HepG2 (cell line): Measurements from ENCODE around the gene PLCB1. TPM values are rescaled to one million over a fixed set of nuclear protein-coding genes. Genes with fewer than 3 reads are reported as not detected.

ENCODE experiments used
- AHDC1 ChIP-seq: sonication (generic); formaldehyde crosslinking; IDR thresholded peaks from 2 replicates; pipeline ENCODE4 v1.5.1; 2020; ENCODE audit warnings: mild to moderate bottlenecking, missing genetic modification reagents, borderline replicate concordance
- BHLHE40 ChIP-seq: IDR thresholded peaks from 2 replicates; pipeline ENCODE4 v1.6.1; 2011; ENCODE audit warnings: low read length, improper control_type of control experiment
- EP300 ChIP-seq, 3 experiments: sonication (generic) in 1 of 3; formaldehyde crosslinking in 1 of 3; IDR thresholded peaks; 2 replicates each; pipeline versions ENCODE4 v1.5.1 to v1.6.1; 2011 to 2020; ENCODE audit warnings: low read depth in 2 of 3, low read length in 2 of 3, borderline replicate concordance in 1 of 3, improper control_type of control experiment in 1 of 3, mild to moderate bottlenecking in 1 of 3, missing genetic modification reagents in 1 of 3, moderate library complexity in 1 of 3
- HMG20A ChIP-seq: IDR thresholded peaks from 2 replicates; pipeline ENCODE4 v1.6.1; 2016; ENCODE audit warnings: borderline replicate concordance
- ISL2 ChIP-seq: sonication (generic); formaldehyde crosslinking; IDR thresholded peaks from 2 replicates; pipeline ENCODE4 v1.5.0; 2020; ENCODE audit warnings: missing genetic modification reagents
- MIXL1 ChIP-seq: IDR thresholded peaks from 2 replicates; pipeline ENCODE4 v1.6.1; 2016
- NR2F6 ChIP-seq, 2 experiments: IDR thresholded peaks; 2 replicates each; pipeline ENCODE4 v1.6.1; 2016; ENCODE audit warnings: antibody characterized with exemption in 1 of 2, mild to moderate bottlenecking in 1 of 2
- PRDM4 ChIP-seq: sonication (generic); formaldehyde crosslinking; IDR thresholded peaks from 2 replicates; pipeline ENCODE4 v1.9.0; 2021; ENCODE audit warnings: missing genetic modification reagents, borderline replicate concordance
- REXO4 ChIP-seq: sonication (generic); formaldehyde crosslinking; IDR thresholded peaks from 2 replicates; pipeline ENCODE4 v1.8.0; 2022; ENCODE audit warnings: missing genetic modification reagents, mild to moderate bottlenecking, borderline replicate concordance
- RXRB ChIP-seq: IDR thresholded peaks from 2 replicates; pipeline ENCODE4 v1.6.1; 2016; ENCODE audit warnings: borderline replicate concordance, missing genetic modification reagents, missing compliant biosample characterization
- SKI ChIP-seq: fragments of 450-650 bp; IDR thresholded peaks from one replicate; pipeline ENCODE4 v1.6.1; 2018; ENCODE audit warnings: mild to moderate bottlenecking; ENCODE audit not compliant: partially characterized antibody
- TBX2 ChIP-seq: sonication (generic); formaldehyde crosslinking; IDR thresholded peaks from 2 replicates; pipeline ENCODE4 v1.5.0; 2020; ENCODE audit warnings: missing genetic modification reagents, mild to moderate bottlenecking, borderline replicate concordance
- ZMYM3 ChIP-seq: sonication (generic); formaldehyde crosslinking; IDR thresholded peaks from 2 replicates; pipeline ENCODE4 v1.5.1; 2020; ENCODE audit warnings: mild to moderate bottlenecking, missing genetic modification reagents
- ZNF264 ChIP-seq: sonication (generic); formaldehyde crosslinking; IDR thresholded peaks from 2 replicates; pipeline ENCODE4 v1.4.0; 2020; ENCODE audit warnings: missing genetic modification reagents
- ZNF615 ChIP-seq: sonication (generic); formaldehyde crosslinking; IDR thresholded peaks from 2 replicates; pipeline ENCODE4 v1.5.0; 2020; ENCODE audit warnings: mild to moderate bottlenecking, missing genetic modification reagents, borderline replicate concordance
- ZZZ3 ChIP-seq: sonication (generic); formaldehyde crosslinking; IDR thresholded peaks from 2 replicates; pipeline ENCODE4 v1.4.0; 2020; ENCODE audit warnings: missing genetic modification reagents, mild to moderate bottlenecking, borderline replicate concordance
- polyA plus RNA-seq, 8 experiments: library from polyadenylated mRNA; depleted of rRNA in 3 of 8; stranded (reverse) in 7 of 8; unstranded in 1 of 8; fragments of >200 nt; fragmentation: Illumina TruSeq in 4 of 8; extraction: Trizol in 4 of 8; gene quantifications; 2 replicates each; pipeline versions ENCODE4 v1.2.1 to v1.2.3, GENCODE V29; 2011 to 2016; ENCODE audit warnings: low read depth in 4 of 8, missing spikeins in 1 of 8, mixed read lengths in 1 of 8; ENCODE audit not compliant: insufficient read depth in 1 of 8
- total RNA-seq, 5 experiments: library from RNA; depleted of rRNA; stranded (reverse); fragments of >200 nt; fragmentation: Illumina TruSeq; extraction: Trizol; gene quantifications; 2 replicates each; pipeline ENCODE4 v1.2.3, GENCODE V29; 2016; ENCODE audit warnings: low read depth in 1 of 5
- TF ChIP-seq, protein P1 (sequence below): sonication (generic); formaldehyde crosslinking; IDR thresholded peaks from 2 replicates; pipeline ENCODE4 v1.9.0; 2021; ENCODE audit warnings: missing genetic modification reagents, borderline replicate concordance

The PLCB1 gene
- total and polyA plus RNA-seq, 2 of the 13 experiments (the other 11 are each of a cell fraction or from before 2014, with no cell fraction given) = 42.4 to 55.9 TPM

- TF ChIP-seq, protein P1, sequence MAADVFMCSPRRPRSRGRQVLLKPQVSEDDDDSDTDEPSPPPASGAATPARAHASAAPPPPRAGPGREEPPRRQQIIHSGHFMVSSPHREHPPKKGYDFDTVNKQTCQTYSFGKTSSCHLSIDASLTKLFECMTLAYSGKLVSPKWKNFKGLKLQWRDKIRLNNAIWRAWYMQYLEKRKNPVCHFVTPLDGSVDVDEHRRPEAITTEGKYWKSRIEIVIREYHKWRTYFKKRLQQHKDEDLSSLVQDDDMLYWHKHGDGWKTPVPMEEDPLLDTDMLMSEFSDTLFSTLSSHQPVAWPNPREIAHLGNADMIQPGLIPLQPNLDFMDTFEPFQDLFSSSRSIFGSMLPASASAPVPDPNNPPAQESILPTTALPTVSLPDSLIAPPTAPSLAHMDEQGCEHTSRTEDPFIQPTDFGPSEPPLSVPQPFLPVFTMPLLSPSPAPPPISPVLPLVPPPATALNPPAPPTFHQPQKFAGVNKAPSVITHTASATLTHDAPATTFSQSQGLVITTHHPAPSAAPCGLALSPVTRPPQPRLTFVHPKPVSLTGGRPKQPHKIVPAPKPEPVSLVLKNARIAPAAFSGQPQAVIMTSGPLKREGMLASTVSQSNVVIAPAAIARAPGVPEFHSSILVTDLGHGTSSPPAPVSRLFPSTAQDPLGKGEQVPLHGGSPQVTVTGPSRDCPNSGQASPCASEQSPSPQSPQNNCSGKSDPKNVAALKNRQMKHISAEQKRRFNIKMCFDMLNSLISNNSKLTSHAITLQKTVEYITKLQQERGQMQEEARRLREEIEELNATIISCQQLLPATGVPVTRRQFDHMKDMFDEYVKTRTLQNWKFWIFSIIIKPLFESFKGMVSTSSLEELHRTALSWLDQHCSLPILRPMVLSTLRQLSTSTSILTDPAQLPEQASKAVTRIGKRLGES (CRISPR knock-in tag) = no peak
- TF ChIP-seq ISL2 (peak; percentile 54; the same call in 1 of the 2 replicates), PRDM4 (CRISPR knock-in tag) (no peak), ZNF264 (peak; percentile 49; the same call in 1 of the 2 replicates), ZZZ3 (CRISPR knock-in tag) (no peak), RXRB (CRISPR knock-in tag) (peak; percentile 69; the same call in 1 of the 2 replicates), ZMYM3 (CRISPR knock-in tag) (no peak), AHDC1 (peak; percentile 86; the same call in 1 of the 2 replicates), TBX2 (CRISPR knock-in tag) (peak; percentile 60), NR2F6 (IDR thresholded peaks at IDR 0.05) (peak; percentile 70), NR2F6 (CRISPR knock-in tag; IDR thresholded peaks at IDR 0.05) (peak; percentile 82), MIXL1 (CRISPR knock-in tag) (peak; percentile 72), BHLHE40 (no peak), ZNF615 (CRISPR knock-in tag) (no peak), REXO4 (CRISPR knock-in tag) (no peak), SKI (peak; percentile 18), EP300 (IDR thresholded peaks at IDR 0.05; ENCODE audit: low read depth in 2 of 2, low read length in 2 of 2) (peak in 1 of 2 experiments; percentile 58; a peak in 2 of 4 replicates), EP300 (CRISPR knock-in tag; IDR thresholded peaks at IDR 0.05; ENCODE audit: borderline replicate concordance) (peak; percentile 70; the same call in 1 of the 2 replicates), HMG20A (CRISPR knock-in tag) (peak; percentile 62; the same call in 1 of the 2 replicates)
Observed at GRCh38 chr20:8331740-8332412, 199.8 kb downstream of the PLCB1 start (continued).
